ENCODE data around the gene THADA.
"Not testable (repeated sequence)": the region's sequence is repeated elsewhere in the genome, so short reads cannot be mapped to it uniquely, and the experiment has no call there.

Gene THADA

DNA sequence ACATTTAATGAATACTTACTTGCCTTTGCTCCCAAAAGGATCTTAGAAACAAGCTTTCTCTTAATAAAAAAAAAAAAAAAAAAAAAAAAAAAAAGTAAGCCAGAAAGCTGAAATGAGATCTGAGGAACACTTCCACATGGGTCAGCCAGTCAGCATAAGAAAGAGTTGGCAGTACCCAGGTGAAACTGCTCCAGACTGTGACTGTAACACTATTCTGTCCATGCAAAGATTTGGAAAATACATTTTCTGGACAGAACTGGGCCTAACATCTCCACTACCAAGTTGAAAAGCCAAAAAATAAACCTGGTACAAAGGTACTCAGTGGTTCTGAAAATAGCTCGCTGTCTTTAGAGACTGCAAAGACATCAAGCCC lies 135.7 kb downstream of the THADA start:
- no peak for DNase-seq

DNA sequence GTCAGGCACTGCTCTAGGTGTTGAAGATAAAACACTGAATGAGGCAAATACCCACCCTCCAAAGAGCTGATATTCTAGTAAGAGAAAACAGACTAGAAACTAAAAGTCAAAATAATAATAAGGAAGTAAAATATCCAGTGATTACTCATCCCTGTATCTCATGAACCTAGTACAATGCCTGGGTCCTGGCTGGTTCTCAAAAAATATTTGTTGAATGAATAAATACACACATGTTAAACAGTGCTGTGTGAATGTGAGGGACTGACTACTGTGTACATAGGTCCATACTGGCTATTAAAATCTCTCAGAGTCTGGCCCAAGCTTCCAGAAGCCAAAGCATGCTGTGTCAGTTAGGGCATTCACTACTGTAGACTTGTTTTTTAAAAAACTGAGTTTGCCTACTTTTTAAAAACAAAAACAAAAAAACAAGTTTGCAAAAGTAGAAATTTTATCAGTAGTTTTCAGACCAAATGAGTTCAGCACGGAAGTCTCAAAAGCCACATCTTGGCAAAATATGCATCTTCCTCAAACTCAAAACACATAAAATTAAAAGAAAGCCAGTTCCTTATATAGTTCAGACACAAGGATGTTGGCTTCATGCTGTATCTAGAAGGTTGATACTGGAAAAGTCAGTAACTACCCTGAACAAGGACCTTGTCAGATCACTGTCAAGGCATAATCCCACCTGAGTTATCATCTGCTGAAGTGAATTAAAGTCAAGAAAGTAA lies 136.2 kb downstream of the THADA start:
- no peak for DNase-seq

DNA sequence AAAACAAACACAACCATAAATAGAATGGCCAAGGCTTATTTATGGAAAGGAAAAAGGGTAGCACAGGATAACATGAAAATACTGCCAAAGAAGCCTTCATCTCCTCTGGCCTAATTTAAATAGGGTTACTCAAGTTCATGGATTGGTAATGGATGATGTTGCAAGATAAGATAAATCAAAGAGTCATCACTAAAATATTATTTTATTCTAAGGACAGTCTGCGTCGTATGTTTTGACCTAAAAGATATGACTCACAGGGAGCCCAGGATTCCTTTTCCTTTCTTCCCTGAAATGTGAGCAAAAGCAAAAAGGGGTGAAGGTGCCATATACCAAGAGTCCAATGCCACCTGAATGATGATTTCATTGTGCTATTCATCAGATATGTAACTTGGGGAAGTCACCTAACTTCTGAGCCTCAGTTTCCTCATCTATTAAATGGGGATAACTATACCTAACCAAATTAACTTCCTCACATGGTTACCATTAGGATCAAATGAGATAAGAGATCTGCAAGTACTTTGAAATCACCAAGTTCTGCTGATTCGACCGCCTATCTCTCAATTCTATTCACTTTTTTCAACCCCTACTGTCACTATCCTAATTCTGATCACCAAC lies 137.7 kb downstream of the THADA start:
- DNase-seq = no peak

DNA sequence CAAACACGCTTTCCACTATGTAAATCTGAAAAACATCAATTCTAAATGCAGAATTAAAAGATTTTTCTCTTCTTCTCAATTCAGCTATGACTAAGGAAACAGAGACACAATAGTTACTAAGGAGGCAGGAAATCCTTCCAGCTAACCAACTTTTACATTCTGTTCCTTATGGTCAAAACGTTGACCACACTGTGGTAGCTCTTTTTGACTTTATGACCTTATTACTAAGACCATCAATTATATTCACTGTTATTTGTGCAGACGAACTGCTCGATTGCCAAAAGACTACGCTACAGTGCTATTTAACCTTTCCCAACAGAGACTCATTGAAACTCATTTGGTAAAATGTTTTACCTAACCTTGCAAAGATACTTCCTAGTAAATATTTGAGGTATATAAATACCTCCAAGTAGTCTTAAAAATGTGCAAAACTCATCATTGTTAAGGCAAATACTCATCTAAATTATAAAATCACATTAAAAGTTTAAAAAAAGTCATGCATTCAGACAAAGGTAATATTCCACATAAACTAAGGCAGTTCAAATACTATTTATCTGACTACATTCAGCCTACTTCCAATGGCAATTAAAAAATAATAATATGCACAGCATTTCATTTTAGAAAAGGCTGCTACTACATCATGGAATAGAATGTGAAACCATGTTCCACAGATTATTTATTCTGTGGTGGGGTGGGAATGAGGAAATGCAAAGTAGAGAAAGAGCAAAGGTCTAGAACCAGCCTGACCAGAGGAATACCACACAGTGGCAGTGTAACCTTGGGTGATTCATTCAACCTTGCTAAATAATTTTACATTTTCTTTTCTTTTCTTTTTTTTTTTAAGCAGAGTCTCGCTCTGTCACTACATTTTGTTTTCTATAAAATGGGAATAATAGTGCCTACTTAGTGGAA lies 139.9 kb downstream of the THADA start:
- no peak for DNase-seq

DNA sequence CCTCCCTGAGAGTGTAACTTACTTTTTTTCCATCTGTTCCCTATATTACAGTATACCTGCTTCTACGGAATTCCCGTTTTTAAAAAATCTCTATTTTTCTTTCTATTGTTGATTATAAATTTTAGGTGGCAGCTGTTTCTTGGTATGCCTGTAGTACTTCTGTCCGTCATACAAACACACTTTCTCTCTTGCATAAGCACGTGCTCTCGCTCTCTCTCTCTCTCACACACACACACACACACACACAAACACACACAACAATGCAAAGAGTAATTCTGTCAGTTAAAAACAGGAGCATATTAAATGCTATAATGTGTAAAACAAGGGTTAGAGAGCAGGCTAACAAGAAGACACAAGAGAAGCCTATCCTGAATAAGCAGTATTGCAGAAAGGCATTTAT lies 140.5 kb downstream of the THADA start:
- no peak for DNase-seq

DNA sequence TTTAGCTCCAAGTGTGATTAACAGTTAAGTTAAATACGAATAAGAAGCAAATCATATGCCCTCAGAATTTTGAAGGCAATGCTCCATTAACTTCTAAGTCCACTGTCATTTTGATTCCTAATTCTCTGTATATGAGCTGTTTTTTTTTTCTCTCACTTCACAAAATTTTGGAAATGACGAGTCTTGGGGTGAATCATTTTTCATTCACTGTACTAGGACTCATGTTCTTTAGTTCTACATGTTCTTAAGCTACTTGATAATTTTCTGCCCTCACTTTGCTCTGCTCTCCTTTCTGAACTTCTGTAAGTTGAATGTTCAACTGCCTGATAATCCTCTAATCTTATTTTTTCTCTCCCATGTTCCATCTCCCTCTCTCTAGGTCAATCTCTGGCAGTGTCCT lies 141.0 kb downstream of the THADA start:
- DNase-seq = no peak

DNA sequence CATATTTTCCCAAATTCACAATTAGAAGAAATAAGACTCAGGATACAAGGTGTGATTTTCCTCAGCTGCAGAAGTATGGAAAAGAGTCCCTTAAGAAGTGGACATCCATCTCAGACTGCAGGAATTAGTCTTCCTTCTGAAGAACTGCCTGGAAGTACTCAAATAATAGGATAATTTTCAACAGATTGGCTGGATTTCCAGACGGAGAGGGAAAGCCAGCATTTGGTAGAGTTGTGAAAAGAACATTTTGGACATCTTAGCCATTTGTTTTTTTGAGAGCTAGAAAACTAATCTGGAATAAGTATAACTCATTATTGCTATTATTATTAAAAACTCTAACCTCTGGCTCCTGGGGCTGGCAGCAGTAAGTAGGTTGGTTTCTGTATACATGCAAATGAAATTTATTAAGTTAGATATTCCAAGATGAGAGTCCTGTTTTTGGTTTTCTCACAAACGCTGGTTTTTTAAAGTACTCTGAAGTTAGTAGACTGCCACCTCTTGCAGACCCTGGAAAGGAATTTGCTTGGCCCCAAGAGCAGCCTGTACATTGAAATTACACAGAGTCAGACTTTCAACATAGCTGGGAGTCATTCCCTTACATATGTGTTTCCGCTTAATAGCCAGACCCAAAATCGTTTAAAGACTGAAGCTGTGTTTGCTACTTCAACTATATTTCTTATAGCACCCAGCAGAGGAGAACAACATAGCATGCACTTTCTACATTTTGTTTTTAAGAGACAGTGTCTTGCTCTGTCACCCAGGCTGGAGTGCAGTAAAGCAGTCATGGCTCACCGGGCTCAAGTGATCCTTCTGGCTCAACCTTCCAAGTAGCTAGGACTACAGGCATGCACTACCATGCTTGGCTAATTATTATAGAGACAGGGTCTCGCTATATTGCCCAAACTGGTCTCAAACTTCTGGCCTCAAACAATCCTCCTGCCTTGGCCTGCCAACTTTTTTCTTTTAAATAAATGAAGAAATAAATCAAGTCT lies 142.4 kb downstream of the THADA start:
- no peak for DNase-seq

DNA sequence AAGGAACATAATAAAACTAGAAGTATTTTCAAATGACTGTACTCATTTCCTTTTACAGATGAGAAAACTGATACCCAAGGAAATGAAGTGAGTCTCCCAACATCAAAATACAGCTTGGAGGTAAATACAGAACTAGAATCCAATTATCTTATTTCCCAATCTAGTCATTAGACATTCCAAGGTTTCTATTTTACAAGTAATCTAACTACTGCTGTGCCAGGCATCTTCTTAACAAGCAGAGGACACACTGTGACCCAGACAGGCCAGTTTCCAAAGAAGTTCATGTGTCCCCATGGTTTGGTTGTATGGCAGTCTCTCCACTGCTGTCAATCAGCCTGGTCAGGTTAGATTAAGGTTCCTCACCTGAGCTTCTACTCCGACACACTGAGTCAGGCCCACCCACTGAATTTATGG lies 143.5 kb downstream of the THADA start:
- DNase-seq = no peak

DNA sequence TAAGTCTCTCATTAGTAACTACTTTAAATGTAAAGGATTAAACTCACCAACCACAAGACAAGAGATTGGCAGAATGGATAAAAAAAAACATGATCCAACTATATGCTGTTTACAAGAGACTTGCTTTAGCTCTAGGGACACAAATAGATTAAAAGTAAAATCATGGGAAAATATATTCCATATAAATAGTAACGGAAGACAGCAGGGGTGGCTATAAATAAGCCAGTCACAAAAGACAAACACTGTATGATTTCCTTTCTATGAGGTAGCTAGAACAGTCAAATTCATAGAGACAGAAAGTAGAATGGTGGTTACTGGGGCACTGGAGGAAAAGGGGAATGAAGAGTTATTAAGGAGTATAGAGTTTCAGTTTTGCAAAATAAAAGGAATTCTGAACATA lies 145.2 kb downstream of the THADA start:
- DNase-seq = no peak

DNA sequence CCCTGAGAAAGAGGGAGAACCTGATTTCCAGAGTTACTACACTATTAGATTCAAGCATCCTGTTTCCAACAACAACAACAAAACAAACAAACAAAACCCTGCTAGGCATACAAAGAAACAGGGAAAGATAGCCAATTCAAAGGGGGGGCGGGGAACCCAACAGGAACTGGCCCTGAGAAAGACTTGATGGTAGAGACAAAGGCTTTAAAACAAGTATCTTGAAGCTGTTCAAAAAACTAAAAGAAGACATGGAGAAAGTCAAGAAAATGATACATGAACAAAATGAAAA lies 147.1 kb downstream of the THADA start:
- DNase-seq = no peak

DNA sequence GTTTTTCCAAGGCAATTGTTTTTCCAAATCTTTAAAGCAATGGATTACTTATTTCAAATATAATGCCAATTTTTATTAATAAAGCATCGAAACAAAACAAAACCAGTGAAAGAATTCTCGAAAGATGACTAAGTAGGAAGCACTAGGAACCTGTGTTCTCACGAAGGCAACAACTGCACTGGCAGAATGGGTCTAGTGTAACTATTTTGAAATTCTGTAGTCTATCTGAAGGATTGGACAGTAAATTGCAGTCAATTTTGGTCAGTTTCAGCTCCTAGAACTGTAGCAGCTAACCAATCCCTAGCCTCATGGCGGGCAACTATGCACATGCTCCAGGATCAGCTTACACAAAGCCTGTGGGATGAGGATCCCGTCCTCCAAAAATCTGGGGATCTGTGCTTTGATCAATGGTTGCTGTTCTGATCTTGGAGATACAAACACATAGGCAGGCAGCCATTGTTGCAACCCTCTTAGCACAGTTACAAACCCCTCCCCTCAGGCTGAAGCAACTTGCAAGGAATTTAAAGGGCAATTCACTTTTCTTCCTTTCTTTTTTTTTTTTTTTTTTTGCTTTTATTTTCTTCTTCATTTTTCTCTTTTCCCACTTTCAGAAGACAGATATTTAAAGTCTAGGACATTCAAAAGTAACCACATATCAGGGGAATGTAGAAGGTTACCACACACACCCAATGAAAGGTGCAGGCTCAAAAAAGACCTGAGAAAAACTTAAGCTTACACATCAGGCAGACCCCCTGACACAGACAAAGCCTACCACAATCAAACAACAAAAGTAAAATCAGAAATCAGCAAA lies 147.6 kb downstream of the THADA start:
- DNase-seq = no peak

DNA sequence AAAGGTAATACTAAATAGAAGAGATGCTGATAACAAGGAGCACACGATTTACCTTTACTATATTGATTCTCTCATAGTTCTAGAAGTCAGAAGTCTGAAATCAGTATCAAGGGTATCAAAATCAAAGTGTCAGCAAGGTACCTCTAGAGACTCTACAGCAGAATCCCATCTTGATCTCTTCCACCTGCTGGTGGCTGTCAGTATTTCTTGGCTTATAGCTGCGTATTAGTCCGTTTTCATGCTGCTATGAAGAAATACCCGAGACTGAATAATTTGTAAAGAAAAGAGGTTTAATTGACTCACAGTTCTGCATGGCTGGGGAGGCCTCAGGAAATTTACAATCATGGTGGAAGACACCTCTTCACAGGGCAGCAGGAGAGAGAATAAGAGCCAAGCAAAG lies 149.1 kb downstream of the THADA start:
- not testable (repeated sequence) for DNase-seq

DNA sequence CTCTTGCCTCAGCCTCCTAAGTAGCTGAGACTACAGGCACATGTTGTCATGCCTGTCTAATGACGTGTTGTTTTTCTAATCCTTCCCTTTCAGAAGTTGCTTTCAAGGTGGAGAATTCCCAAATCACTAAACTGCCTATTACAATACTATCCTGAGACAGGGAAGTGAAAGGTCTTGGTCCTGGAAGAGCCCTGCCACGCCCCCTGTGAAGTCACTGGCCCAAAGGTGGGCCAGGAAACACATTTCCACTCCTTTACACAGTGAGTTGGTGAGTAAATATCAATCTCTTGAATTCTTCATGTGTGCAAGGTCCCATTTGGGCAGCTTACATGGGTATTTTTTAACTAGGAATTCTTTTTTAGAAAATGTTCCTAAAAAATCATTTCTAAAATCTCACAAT lies 150.1 kb downstream of the THADA start:
- no peak for DNase-seq

DNA sequence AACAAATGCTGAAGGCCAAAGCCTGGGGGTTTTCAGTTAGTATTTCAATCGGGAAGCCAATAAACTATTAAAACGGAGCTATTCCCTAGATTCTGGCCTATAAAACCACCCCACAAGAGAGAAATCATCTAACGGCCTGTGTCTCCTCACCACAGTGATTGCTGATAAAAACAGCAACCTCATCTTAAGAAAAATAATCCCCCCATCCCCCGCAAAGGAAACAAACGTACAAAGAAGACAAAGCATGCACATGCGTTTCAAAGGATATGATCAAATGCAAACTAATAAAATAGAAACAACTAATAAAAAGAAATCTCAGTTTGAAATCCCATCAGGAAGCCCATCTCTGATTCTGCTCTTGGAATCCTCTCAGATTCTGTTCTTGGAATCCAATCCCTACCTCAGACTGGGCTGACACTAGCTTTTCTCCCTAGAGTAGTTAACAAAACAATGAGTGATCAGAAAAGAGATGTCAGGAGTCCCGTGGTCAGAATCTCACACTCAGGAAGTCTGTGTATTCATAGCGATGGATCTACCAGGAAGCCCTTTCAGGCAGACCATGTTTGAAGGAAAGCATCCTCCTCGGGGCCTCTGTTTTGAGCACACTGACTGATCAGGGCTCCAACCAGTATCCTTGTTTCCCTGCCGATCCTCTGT lies 150.7 kb downstream of the THADA start:
- DNase-seq = no peak

DNA sequence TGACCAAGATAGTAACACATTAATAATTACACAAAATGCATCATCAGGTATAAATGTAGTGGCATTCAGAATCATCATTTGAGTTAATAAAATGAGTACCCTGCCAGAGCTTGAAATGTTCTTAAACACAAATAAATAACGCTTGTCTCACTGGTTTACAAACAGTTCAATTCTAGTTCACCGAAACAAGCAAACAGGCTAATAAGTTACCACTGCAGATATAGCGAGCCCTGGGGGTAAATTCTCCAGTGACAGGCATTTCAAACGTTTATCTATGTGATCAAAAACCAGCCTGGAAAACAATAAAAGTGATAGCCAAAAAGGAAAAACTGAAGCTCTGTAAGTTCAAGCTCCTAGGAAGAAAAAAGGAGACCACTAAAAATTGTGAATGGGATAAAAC lies 152.6 kb downstream of the THADA start:
- DNase-seq = no peak

DNA sequence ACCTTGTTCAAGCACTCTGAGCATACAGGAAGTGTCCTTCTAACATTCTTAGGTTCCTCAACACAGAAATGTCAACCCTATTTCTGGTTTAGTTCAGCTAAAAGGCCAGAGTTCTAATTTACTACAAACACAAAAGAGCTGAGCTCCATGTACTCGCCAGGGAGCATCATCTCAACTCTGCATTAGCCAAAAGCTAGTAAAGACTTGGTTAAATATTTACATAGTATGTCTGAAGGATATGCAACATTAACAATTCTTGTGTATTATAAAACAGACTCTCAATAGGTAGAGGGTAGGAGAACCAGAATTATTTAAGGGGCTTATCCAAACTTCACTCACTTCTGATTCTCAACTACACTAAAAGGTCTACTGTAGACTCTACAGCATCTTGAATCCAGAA lies 154.6 kb downstream of the THADA start:
- no peak for DNase-seq

DNA sequence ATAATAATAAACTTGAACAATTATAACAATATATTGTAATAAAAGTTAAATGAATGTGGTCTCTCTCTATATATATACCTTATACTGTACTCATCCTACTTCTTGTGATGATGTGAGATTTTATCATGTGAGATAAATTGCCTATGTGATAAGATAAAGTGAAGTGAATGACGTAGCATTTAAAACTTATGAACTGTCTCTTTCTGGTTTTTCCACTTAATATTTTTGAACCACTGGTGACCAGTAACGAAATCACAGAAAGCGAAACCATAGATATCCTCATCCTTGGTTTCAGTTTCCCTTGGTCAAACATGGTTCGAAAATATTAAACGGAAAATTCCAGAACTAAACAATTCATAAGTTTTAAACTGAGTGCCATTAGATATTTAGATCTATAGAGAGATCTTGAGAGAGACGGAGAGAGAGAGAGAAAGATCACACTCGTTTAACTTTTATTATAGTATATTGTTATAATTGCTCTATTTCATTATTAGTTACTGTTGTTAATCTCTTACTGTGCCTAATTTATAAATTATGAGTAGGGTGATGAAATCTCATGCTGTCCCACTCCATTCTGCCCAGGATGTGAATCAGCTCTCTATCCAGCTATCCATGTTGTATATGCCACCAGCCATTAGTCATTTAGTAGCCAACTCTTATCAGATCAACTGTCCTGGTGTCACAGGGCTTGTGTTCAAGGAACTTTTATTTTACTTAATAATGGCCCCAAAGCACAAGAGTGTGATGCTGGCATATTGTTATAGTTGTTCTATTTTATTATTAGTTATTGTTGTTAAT lies 156.8 kb downstream of the THADA start:
- DNase-seq = no peak

DNA sequence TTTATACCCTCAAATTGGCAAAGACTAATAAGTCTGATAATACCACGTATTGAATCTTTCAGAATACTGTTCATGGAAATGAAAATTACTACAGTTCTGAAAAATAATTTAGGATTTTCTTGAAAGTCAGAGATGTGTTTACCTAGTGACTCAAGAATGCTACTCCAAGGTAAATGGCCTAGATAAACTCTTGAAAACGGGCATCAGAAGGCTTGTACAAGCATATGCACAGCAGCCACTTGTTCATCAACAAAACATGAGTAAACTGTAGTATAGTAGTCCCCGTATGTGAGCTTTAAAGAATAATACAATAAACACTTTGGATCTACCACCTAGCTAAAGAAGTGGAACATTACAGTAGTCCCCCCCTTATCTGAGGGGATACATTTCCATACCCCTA lies 157.5 kb downstream of the THADA start:
- DNase-seq = no peak

DNA sequence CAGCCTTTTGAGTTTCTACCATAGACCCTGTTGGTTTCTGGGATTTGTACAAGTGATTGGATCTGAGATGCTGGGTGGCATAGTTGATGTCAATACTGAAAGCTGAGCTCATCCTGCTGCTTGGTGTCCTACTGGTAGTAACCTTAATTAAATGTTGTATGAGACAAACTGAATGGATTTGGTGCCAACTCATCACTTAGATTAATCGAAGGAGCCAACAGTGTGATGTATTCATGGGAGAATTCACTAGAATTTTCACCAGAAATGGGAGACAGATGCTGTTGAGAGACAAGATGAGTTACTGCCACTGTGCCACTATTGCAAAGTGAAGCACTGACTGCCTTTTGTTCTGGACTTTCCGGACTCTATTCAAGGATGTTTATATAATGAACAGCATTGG lies 158.5 kb downstream of the THADA start:
- no peak for DNase-seq

DNA sequence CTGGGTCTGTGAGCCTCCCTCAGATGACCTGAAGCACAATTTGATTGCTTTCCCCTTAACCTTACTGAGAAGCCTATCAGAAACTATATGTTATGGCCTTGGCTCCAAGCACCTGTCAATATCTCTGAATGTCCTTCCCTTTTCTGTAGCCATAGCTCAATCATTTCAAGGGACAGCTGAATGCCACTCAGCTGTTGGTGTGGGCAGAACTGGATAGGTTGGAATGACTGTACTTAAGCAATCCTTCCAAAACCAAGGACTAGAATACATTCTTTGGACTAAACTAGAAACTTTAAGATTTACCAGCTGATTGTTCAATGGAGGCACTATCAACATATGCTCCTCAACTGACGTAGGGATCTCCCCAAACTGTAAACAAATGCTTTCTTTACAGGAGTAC lies 159.4 kb downstream of the THADA start:
- DNase-seq = no peak

DNA sequence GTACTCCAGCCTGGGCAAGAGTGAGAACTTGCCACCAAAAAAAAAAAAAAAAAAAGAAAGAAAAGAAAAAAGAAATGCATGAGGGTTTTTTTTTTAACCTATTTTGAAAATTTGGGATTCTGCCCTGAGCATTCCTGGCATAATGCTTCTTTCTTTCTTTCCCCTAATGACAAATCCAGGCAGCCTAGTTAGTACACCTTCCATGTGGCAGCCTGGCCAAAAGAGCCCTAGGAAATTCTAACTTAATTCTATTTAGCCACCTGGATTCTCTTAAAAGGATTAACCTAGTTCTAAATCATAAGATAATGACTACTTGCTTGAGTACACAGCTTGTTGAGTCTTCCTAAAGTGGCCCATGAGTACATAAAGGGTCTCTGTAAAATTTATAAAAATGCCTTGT lies 160.1 kb downstream of the THADA start:
- DNase-seq = no peak

Data from T-helper 9 cell (primary cell).